HG03558 (cell line): ENCODE data around the gene INPPL1.

Experiments
- ATAC-seq: cut with Tn5 transposase; IDR thresholded peaks from one replicate; pipeline ENCODE4 v1.9.1; 2021; ENCODE audit warnings: moderate number of reproducible peaks; ENCODE audit not compliant: unreplicated experiment; ENCODE audit errors: extremely low read depth

Gene INPPL1

DNA sequence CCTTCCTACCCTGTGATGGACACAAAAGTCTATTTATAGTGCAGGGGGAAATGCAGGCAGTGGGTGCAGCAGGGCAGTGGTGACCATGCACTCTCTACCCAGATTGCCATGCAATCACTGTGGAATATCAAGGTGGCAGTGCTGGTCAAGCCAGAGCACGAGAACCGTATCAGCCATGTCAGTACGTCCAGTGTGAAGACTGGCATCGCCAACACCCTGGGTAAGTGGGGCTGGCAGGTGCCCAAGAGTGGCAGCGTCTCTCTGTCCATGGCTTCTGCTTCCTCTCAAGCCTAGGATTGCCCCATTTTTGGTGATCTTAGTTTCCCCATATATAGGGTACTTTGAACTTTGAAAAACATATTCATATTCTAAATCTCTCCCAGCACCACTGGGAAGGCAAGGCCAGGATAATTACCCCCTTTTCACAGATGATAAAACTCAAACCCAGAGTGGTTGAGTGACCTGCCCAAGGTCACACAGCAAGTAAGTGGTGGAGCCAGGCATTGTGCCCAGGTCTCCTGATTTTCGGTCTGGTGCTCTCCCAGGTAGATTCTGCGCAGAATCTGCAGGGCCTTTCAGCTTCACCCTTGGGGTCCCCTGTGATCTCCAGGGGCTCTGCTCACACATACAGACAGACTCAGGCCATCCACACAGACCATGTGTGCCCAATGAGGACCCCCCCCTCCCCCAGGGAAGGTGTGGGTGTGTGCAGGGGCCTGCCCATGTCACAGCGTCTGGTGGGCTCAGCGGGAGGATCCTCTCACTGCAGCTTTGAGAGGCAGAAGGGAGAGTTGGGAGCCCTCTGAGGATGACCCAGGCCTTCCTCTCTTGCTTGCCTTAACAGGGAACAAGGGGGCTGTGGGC, 7.1 kb downstream of the INPPL1 start:
- ATAC-seq, result no peak

- ATAC-seq, result no peak
Measured at GRCh38 chr11:72232260-72233055, 7.9 kb downstream of the INPPL1 start.

DNA sequence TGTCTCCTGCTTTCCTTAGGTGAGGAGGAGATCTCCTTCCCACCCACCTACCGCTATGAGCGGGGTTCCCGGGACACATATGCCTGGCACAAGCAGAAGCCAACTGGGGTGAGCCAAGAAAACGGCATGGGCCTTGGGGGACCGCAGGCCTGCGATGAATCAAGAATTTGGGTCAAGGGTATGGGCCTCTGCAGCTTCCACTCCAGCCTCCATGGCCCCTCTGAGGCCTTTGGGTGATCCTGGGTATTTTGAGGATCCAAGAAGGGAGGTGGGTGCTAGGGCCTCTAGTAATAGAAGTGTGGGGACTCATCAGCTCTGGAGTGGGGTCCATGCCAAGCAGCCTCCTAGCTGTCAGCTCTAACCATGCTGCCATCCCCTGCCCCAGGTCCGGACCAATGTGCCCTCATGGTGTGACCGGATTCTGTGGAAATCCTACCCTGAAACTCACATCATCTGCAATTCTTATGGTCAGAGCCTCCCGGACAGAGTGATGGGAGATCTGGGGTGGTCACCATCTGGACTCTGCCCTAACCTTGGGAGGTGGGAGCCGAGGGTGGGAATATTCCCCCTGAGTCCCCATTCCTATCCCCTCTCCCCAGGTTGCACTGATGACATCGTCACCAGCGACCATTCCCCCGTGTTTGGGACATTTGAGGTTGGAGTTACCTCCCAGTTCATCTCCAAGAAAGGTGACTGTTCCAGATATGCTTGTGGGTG, 8.6 kb downstream of the INPPL1 start:
- no peak for ATAC-seq

- ATAC-seq, result no peak
Measured at GRCh38 chr11:72233773-72234513, 9.4 kb downstream of the INPPL1 start.

GRCh38 chr11:72234514-72234830, 9.9 kb downstream of the INPPL1 start:
- ATAC-seq, result no peak

DNA sequence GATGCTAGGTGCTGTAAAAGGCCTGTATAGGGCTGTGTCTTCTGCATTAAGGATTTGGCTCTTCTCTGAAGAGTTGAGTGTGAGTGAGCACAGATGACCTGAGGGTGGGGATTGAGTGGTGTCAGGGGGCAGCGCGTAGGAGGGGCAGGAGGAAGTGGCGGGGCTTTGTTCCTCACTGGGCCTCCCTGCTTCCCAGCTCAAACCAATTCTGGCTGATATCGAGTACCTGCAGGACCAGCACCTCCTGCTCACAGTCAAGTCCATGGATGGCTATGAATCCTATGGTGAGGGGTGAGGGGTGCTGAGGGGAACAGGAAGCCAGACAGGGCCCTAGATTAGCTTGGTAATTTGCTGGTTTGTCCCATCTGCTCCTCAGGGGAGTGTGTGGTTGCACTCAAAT, 10.4 kb downstream of the INPPL1 start:
- ATAC-seq, result no peak

- no peak for ATAC-seq
Measured at GRCh38 chr11:72235351-72236057, 10.9 kb downstream of the INPPL1 start.

- no peak for ATAC-seq
Measured at GRCh38 chr11:72236083-72236697, 11.6 kb downstream of the INPPL1 start.

- no peak for ATAC-seq
Measured at GRCh38 chr11:72236774-72237111, 12.2 kb downstream of the INPPL1 start.

DNA sequence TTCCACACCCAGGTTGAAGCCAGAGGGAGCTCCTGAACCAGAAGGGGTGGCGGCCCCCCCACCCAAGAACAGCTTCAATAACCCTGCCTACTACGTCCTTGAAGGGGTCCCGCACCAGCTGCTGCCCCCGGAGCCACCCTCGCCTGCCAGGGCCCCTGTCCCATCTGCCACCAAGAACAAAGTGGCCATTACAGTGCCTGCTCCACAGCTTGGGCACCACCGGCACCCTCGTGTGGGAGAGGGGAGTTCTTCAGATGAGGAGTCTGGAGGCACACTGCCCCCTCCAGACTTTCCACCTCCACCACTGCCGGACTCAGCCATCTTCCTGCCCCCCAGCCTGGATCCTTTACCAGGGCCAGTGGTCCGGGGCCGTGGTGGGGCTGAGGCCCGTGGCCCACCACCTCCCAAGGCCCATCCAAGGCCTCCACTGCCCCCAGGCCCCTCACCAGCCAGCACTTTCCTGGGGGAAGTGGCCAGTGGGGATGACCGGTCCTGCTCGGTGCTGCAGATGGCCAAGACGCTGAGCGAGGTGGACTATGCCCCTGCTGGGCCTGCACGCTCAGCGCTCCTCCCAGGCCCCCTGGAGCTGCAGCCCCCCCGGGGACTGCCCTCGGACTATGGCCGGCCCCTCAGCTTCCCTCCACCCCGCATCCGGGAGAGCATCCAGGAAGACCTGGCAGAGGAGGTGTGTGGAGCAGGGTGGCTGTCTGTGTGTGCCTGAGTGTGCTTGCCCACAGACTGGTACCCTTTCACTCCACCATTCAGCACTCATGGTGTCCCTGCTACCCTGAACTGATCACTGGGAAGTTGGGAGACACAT, 12.8 kb downstream of the INPPL1 start:
- ATAC-seq, result no peak

GRCh38 chr11:72238040-72238450, 13.5 kb downstream of the INPPL1 start:
- no peak for ATAC-seq

GRCh38 chr11:72238492-72239312, 14.1 kb downstream of the INPPL1 start:
- no peak for ATAC-seq

- no peak for ATAC-seq
Measured at GRCh38 chr11:72239313-72239848, 14.8 kb downstream of the INPPL1 start.

- ATAC-seq, result no peak
Measured at GRCh38 chr11:72239849-72240460, 15.4 kb downstream of the INPPL1 start.

GRCh38 chr11:72240461-72241290, 16.1 kb downstream of the INPPL1 start:
- ATAC-seq, result no peak

- no peak for ATAC-seq
Measured at GRCh38 chr11:72241291-72241781, 16.8 kb downstream of the INPPL1 start.
